ENCODE data around the gene DLX4. TPM values are rescaled to one million over a fixed set of nuclear protein-coding genes. Genes with fewer than 3 reads are reported as not detected.
A peak's percentile ranks its signal among the peaks of the same experiment; 100 is the strongest.

DLX4 gene
- total RNA-seq, 1 donor from 2014 or later = 2.1 TPM

DNA sequence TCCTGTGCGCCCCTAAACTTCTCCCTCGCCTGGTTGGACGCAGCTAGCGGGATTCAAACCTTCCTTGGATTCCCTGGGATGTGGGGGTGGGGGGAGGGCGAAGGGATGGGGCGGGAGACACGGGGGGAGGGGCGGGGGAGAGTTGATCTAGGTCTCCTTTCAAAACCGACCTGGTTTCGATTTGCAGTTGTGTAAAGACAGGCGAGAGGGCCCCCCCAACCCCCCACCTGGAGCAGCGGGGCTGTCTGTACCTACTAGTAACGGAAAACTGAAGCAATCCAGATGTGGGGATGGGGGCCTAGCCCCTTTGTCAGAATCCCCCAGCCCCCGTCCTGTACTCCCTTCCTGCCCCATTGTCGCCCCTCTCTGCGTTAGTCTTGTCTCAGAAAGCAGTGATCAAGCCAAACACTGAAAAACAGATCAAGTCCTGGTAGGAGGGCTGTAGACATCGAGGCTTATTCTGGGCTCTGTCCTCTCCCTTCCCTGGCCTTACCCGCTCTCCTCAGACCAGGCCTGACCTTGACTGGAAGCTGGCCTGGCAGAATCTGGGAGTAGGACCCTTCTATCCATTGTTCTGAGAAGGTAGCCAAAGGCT is 902 bp downstream of the DLX4 start:
- H3K4me1 ChIP-seq = peaks cover 29% of the 10 kb centered on the region
- no peak overlapping the region for H3K4me3 ChIP-seq
- TF ChIP-seq, protein P1, sequence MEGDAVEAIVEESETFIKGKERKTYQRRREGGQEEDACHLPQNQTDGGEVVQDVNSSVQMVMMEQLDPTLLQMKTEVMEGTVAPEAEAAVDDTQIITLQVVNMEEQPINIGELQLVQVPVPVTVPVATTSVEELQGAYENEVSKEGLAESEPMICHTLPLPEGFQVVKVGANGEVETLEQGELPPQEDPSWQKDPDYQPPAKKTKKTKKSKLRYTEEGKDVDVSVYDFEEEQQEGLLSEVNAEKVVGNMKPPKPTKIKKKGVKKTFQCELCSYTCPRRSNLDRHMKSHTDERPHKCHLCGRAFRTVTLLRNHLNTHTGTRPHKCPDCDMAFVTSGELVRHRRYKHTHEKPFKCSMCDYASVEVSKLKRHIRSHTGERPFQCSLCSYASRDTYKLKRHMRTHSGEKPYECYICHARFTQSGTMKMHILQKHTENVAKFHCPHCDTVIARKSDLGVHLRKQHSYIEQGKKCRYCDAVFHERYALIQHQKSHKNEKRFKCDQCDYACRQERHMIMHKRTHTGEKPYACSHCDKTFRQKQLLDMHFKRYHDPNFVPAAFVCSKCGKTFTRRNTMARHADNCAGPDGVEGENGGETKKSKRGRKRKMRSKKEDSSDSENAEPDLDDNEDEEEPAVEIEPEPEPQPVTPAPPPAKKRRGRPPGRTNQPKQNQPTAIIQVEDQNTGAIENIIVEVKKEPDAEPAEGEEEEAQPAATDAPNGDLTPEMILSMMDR (IDR thresholded peaks at IDR 0.05) = no peak
- H3K27ac ChIP-seq = no peak overlapping the region
- ATAC-seq (no peak), DNase-seq (no peak)
- H3K27me3 ChIP-seq = peaks cover 92% of the 10 kb centered on the region
- intact Hi-C loops (cut with DNase I) = no loop called here
- no peaks in the 10 kb centered on the region for H3K9me3 ChIP-seq
- H3K36me3 ChIP-seq = no peaks in the 10 kb centered on the region

DNA sequence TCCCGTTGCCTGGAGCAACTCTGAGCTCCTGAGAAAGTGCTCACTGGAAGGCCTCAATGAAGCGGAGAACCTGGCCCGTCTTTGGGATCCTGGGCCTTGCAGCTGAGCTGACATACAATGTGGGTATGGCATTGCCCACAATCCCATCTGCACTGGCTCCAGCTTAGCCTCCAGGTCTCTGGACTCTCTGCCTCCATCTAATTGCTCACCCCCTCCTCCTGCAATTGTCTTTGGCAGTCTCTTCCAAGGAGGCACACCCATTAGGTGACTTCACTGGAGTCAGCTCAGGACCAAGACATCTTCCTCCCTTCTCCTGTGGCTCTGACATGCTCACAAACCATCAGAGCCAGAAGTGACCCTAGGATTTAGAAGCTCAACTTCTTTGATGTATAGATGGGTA is 1.5 kb downstream of the DLX4 start:
- no peaks in the 10 kb centered on the region for H3K9me3 ChIP-seq
- H3K4me1 ChIP-seq = peaks cover 27% of the 10 kb centered on the region
- H3K27ac ChIP-seq = no peak overlapping the region
- no peak for ATAC-seq
- TF ChIP-seq, protein P1 (IDR thresholded peaks at IDR 0.05) = no peak
- DNase-seq = no peak
- H3K27me3 ChIP-seq = peaks cover 92% of the 10 kb centered on the region
- intact Hi-C loops (cut with DNase I) = no loop called here
- no peak overlapping the region for H3K4me3 ChIP-seq
- H3K36me3 ChIP-seq = no peaks in the 10 kb centered on the region

DNA sequence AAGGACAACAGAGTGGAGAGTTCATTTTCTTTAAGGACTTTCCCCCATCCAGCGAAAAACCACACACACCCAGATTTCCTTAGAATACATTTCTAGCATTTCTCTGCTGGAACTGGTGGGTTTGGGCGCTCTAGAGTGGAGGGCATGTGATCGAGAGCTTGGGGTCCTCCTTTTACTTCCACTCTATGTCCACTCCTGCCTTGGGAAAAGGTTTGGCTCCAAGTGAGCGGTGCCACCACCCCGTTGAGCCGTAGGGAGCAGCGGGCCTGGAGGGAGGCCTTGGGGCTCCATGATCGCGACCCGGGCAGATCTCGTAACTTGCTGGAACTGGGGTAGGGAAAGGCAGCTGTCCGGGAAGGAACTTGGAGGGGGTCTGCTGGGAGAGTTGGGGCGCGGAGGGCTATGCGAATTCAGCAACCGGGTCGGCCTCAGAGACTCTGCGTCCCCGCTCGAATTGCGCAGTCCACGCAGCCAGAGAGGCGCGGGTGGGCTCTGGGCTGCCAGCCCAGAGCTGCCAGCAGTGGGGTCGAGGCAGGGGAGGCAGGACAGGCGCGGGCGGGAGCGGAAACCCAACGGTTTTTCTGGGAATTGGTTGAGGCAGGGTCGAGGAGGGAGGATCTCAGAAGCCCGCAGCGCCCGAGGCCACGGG is 2.3 kb downstream of the DLX4 start:
- Histone ChIP-seq H3K9me3 (no peaks in the 10 kb centered on the region), H3K4me1 (peaks cover 27% of the 10 kb centered on the region), H3K27ac (no peak overlapping the region), H3K36me3 (no peaks in the 10 kb centered on the region), H3K4me3 (no peak overlapping the region), H3K27me3 (peaks cover 92% of the 10 kb centered on the region)
- intact Hi-C loops (cut with DNase I) = no loop called here
- ATAC-seq = no peak
- TF ChIP-seq, protein P1 (IDR thresholded peaks at IDR 0.05) = no peak
- DNase-seq = no peak

DNA sequence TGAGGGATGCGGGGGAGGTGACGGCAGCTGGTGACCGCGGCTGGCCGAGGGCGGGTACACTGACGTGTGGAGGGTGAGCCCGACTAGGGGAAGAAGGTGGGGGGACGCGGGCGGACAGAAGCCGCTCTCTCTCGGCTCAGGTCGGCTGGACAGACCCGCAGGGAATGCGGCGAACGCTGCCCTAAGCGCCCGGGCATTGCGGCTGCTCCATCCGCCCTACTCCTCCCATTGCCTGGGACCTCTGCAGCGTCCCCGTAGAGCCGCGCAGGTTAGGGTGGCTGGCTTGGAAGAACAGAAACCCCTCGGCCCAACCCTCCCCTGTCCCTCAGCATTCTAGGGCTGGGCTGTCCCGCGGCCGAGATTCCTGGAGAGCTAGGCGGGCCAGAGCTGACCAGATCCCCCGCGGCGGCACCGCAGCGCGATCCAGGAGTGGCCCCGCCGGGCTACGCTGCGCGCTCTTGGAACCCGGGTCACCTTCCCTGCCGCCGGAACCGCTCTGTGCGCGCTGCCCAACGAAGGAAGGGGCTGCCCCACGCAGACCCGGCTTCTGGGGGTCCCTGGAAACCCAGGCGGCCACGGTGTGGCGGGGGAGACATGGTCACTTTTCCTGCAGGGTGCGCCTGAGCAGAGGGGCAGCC is 3.0 kb downstream of the DLX4 start:
- Histone ChIP-seq H3K27me3 (peaks cover 86% of the 10 kb centered on the region), H3K27ac (no peak overlapping the region), H3K36me3 (no peaks in the 10 kb centered on the region), H3K9me3 (no peaks in the 10 kb centered on the region), H3K4me3 (no peak overlapping the region), H3K4me1 (peaks cover 27% of the 10 kb centered on the region)
- peak; percentile 6 for ATAC-seq
- DNase-seq = no peak
- TF ChIP-seq, protein P1 (IDR thresholded peaks at IDR 0.05) = no peak
- intact Hi-C loops (cut with DNase I) = no loop called here

DNA sequence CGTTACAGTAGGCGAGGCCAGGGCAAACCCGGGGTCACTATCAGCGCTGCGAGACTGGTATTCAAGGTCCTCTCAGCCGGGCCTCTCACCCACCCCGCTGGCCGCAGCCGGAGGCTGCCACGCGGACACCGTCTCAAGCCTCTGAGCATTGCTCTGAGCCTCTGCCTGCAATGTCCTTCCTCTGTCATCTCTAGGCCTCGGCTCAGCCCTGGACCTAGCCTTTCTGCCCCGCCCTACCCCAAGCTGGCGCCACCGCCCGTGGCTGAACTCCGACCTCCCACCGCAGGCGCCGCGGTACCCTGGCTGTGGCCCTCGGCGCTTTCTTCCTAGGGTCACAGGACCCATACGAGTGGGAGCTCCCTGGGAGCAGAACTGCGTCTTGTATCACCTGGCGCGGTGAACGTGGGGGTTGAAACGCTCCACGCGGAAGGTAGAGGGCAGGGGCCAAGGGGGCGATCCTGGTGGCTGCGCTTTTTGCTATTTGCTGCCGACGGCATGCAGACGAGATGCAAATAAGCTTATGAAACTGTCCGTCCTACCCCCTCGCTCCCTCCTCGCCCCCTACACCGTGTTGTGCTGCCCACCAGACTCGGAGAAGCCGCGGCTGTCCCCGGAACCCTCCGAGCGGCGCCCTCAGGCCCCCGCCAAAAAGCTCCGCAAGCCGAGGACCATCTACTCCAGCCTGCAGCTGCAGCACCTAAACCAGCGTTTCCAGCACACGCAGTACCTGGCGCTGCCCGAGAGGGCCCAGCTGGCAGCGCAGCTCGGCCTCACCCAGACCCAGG is 3.7 kb downstream of the DLX4 start:
- Histone ChIP-seq H3K36me3 (no peaks in the 10 kb centered on the region), H3K27ac (no peak overlapping the region), H3K27me3 (peaks cover 79% of the 10 kb centered on the region), H3K4me1 (peaks cover 27% of the 10 kb centered on the region), H3K9me3 (no peaks in the 10 kb centered on the region), H3K4me3 (no peak overlapping the region)
- ATAC-seq = peak; percentile 4
- no peak for DNase-seq
- intact Hi-C loops (cut with DNase I) = no loop called here
- TF ChIP-seq, protein P1 (IDR thresholded peaks at IDR 0.05) = no peak
